Measurements from ENCODE around the gene SYCP1.

GRCh38 chr1:114853584-114853983 lies 1.1 kb upstream of the SYCP1 start:
- TF ChIP-seq TAF1 (IDR thresholded peaks at IDR 0.05; ENCODE audit: borderline replicate concordance, low read depth, low read length) = no peak
- no peak for TF ChIP-seq POLR2AphosphoS5 (IDR thresholded peaks at IDR 0.05; ENCODE audit: low read depth, low read length)
- TF ChIP-seq POLR2A (IDR thresholded peaks at IDR 0.05; ENCODE audit: low read depth, low read length) = no peak

All from GM12892 (cell line).